Muscle of leg (tissue), 11 donors: ENCODE measurements around the gene DLG2. TPM values are rescaled to one million over a fixed set of nuclear protein-coding genes. Genes with fewer than 3 reads are reported as not detected.
A peak's percentile ranks its signal among the peaks of the same experiment; 100 is the strongest.

Experiments used
- DNase-seq: peaks from one replicate; pipeline ENCODE4 v3.0.0; 2013
- H3K27ac ChIP-seq: one replicate; pipeline ENCODE4 v1.5.1; 2013; ENCODE audit warnings: mild to moderate bottlenecking, low read length, control low read depth
- H3K27me3 ChIP-seq: one replicate; pipeline ENCODE4 v1.6.1; 2013; ENCODE audit warnings: low read length; ENCODE audit not compliant: control insufficient read depth, insufficient read depth
- H3K36me3 ChIP-seq: one replicate; pipeline ENCODE4 v1.6.1; 2013; ENCODE audit warnings: low read length; ENCODE audit not compliant: control insufficient read depth, insufficient read depth
- H3K4me1 ChIP-seq: one replicate; pipeline ENCODE4 v1.6.1; 2013; ENCODE audit warnings: low read length; ENCODE audit not compliant: control insufficient read depth, insufficient read depth
- H3K4me3 ChIP-seq: one replicate; pipeline ENCODE4 v1.5.1; 2013; ENCODE audit warnings: low read length, control low read depth
- H3K9me3 ChIP-seq: replicated peaks from 2 replicates; pipeline ENCODE4 v1.6.1; 2013; ENCODE audit warnings: low read depth, low read length; ENCODE audit not compliant: control insufficient read depth
- WGBS: methylation state at CpG from one replicate; pipeline ENCODE4 v1.1.5; 2013; ENCODE audit warnings: missing lambda C conversion rate; ENCODE audit not compliant: insufficient coverage; 5-methylcytosine and 5-hydroxymethylcytosine counted together
- polyA plus RNA-seq, 8 donors: library from polyadenylated mRNA; unstranded; fragments of 120-200 nt; gene quantifications; one replicate each; pipeline versions ENCODE4 v1.2.1 to v1.2.3, GENCODE V29; 2013; ENCODE audit warnings: inconsistent platforms in 1 of 8, low replicate concordance in 1 of 8; ENCODE audit not compliant: insufficient read length in 8 of 8, insufficient read depth in 1 of 8
- total RNA-seq: library from RNA; stranded (reverse); fragments of 120-200 nt; gene quantifications from one replicate; pipeline ENCODE4 v1.2.4, GENCODE V29; 2013

DLG2 gene
- total and polyA plus RNA-seq, 9 donors = 6.4 to 19.3 (median 11.0) TPM

GRCh38 chr11:84963240-84963639 lies 663.9 kb downstream of the DLG2 start:
- DNase-seq = no peak
- WGBS = no CpG with 5 or more reads among the region's 1 CpG
- Histone ChIP-seq H3K27ac (no peak overlapping the region), H3K36me3 (no peaks in the 10 kb centered on the region), H3K4me3 (no peak overlapping the region), H3K27me3 (no peaks in the 10 kb centered on the region), H3K4me1 (no peaks in the 10 kb centered on the region), H3K9me3 (no peaks in the 10 kb centered on the region)

GRCh38 chr11:84962018-84962417 lies 665.1 kb downstream of the DLG2 start:
- Histone ChIP-seq H3K27ac (no peak overlapping the region), H3K4me3 (no peak overlapping the region), H3K4me1 (no peaks in the 10 kb centered on the region), H3K36me3 (no peaks in the 10 kb centered on the region), H3K27me3 (no peaks in the 10 kb centered on the region), H3K9me3 (no peaks in the 10 kb centered on the region)
- WGBS = no CpG with 5 or more reads among the region's 5 CpGs
- no peak for DNase-seq

GRCh38 chr11:84958295-84958694 lies 668.8 kb downstream of the DLG2 start:
- no peaks in the 10 kb centered on the region for H3K9me3 ChIP-seq
- 60% methylated on average over 1 of the region's 2 CpGs for WGBS
- H3K27ac ChIP-seq = no peak overlapping the region
- H3K4me1 ChIP-seq = no peaks in the 10 kb centered on the region
- DNase-seq = peak; percentile 65
- no peaks in the 10 kb centered on the region for H3K36me3 ChIP-seq
- no peaks in the 10 kb centered on the region for H3K27me3 ChIP-seq
- no peak overlapping the region for H3K4me3 ChIP-seq

GRCh38 chr11:84950569-84951270 lies 676.4 kb downstream of the DLG2 start:
- peak; percentile 11 for DNase-seq
- Histone ChIP-seq H3K36me3 (no peaks in the 10 kb centered on the region), H3K4me1 (no peaks in the 10 kb centered on the region), H3K9me3 (peaks cover 6% of the 10 kb centered on the region), H3K27ac (no peak overlapping the region), H3K4me3 (no peak overlapping the region), H3K27me3 (no peaks in the 10 kb centered on the region)
- WGBS = no CpG with 5 or more reads among the region's 4 CpGs

- H3K36me3 ChIP-seq = no peaks in the 10 kb centered on the region
- no peaks in the 10 kb centered on the region for H3K27me3 ChIP-seq
- no peak overlapping the region for H3K27ac ChIP-seq
- H3K4me1 ChIP-seq = no peaks in the 10 kb centered on the region
- no CpG with 5 or more reads among the region's 3 CpGs for WGBS
- no peak for DNase-seq
- H3K4me3 ChIP-seq = no peak overlapping the region
- peaks cover 11% of the 10 kb centered on the region for H3K9me3 ChIP-seq
Observed at GRCh38 chr11:84947970-84948580, 679.1 kb downstream of the DLG2 start.

- no peaks in the 10 kb centered on the region for H3K4me1 ChIP-seq
- no peaks in the 10 kb centered on the region for H3K27me3 ChIP-seq
- no peaks in the 10 kb centered on the region for H3K36me3 ChIP-seq
- H3K27ac ChIP-seq = no peak overlapping the region
- DNase-seq = no peak
- no peak overlapping the region for H3K4me3 ChIP-seq
- peaks cover 11% of the 10 kb centered on the region for H3K9me3 ChIP-seq
- WGBS = no CpG with 5 or more reads among the region's 3 CpGs
Observed at GRCh38 chr11:84947070-84947469, 680.1 kb downstream of the DLG2 start.

GRCh38 chr11:84930863-84931262 lies 696.3 kb downstream of the DLG2 start:
- WGBS = no CpG with 5 or more reads among the region's 1 CpG

GRCh38 chr11:84929738-84930137 lies 697.4 kb downstream of the DLG2 start:
- no peak overlapping the region for H3K27ac ChIP-seq
- WGBS = no CpG with 5 or more reads among the region's 2 CpGs

More at GRCh38 chr11:84930863-84931262, 696.3 kb downstream of the DLG2 start:
- no peak for DNase-seq
- no peaks in the 10 kb centered on the region for H3K4me1 ChIP-seq
- H3K36me3 ChIP-seq = no peaks in the 10 kb centered on the region
- no peaks in the 10 kb centered on the region for H3K27me3 ChIP-seq
- H3K27ac ChIP-seq = no peak overlapping the region
- peaks cover 3% of the 10 kb centered on the region for H3K9me3 ChIP-seq
- no peak overlapping the region for H3K4me3 ChIP-seq

GRCh38 chr11:84924154-84924692 lies 702.9 kb downstream of the DLG2 start:
- Histone ChIP-seq H3K4me1 (peaks cover 9% of the 10 kb centered on the region), H3K9me3 (no peaks in the 10 kb centered on the region), H3K27me3 (no peaks in the 10 kb centered on the region), H3K36me3 (no peaks in the 10 kb centered on the region), H3K4me3 (no peak overlapping the region), H3K27ac (no peak overlapping the region)
- 57% methylated on average over 1 of the region's 4 CpGs for WGBS
- no peak for DNase-seq

More at GRCh38 chr11:84929738-84930137, 697.4 kb downstream of the DLG2 start:
- H3K27me3 ChIP-seq = no peaks in the 10 kb centered on the region
- no peaks in the 10 kb centered on the region for H3K36me3 ChIP-seq
- H3K4me1 ChIP-seq = no peaks in the 10 kb centered on the region
- no peak overlapping the region for H3K4me3 ChIP-seq
- H3K9me3 ChIP-seq = peaks cover 3% of the 10 kb centered on the region
- DNase-seq = no peak

GRCh38 chr11:84923489-84923888 lies 703.7 kb downstream of the DLG2 start:
- no peak for DNase-seq
- Histone ChIP-seq H3K27ac (no peak overlapping the region), H3K9me3 (no peaks in the 10 kb centered on the region), H3K36me3 (no peaks in the 10 kb centered on the region), H3K4me3 (no peak overlapping the region), H3K4me1 (peaks cover 9% of the 10 kb centered on the region), H3K27me3 (no peaks in the 10 kb centered on the region)
- WGBS = no CpG with 5 or more reads among the region's 4 CpGs
